LHCN-M2 (cell line): Measurements from ENCODE around the gene TM9SF3. TPM values are rescaled to one million over a fixed set of nuclear protein-coding genes. Genes with fewer than 3 reads are reported as not detected.

Experiments
- DNase-seq: peaks from one replicate; pipeline ENCODE4 v3.0.0-alpha.2; 2012; ENCODE audit warnings: low read depth
- total RNA-seq: library from RNA; depleted of rRNA; stranded (reverse); fragments of >200 nt; gene quantifications from 2 replicates; pipeline ENCODE4 v1.2.3, GENCODE V29; 2014; rRNA removed

TM9SF3 gene
- total RNA-seq, 1 experiment from 2014 or later, result 117 TPM

GRCh38 chr10:96470116-96470743 is 116.6 kb downstream of the TM9SF3 start:
- DNase-seq, result peak; percentile 25

- DNase-seq, result no peak
Measured at GRCh38 chr10:96468845-96469244, 118.0 kb downstream of the TM9SF3 start.

Other genes starting within 250 kb of the TM9SF3 start
- gene OPALIN, start 228.0 kb downstream of the TM9SF3 start, total RNA-seq, result not detected in 2 replicates
- 0.11 TPM in 1 of 2 replicates, not detected in the other for gene TLL2, start 73.1 kb downstream of the TM9SF3 start, total RNA-seq
- 0.11 TPM in 1 of 2 replicates, not detected in the other for gene PIK3AP1, start 133.5 kb upstream of the TM9SF3 start, total RNA-seq
- 13.2 and 14.9 TPM in 2 replicates for gene LCOR, start 245.3 kb upstream of the TM9SF3 start, total RNA-seq